ENCODE data around the gene MANBA.
"Not testable (repeated sequence)": the region's sequence is repeated elsewhere in the genome, so short reads cannot be mapped to it uniquely, and the experiment has no call there.

The MANBA gene

DNA sequence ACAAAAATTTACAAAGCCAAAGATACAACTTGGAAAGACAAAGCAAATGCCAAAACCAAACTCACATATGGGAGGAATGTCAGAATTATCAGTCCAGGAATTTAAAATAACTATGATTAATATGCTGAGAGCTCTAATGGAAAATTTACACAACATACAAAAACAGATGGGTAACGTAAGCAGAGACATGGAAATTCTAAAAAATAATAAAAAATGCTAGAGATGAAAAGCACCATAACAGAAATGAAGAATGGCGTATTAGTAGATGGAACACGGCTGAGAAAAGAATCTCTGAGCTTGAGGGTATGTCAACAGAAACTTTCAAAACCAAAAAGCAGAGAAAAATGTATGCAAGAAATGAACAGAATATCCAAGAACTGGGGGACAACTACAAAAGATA lies 4.1 kb upstream of the MANBA start:
- no peak for DNase-seq

DNA sequence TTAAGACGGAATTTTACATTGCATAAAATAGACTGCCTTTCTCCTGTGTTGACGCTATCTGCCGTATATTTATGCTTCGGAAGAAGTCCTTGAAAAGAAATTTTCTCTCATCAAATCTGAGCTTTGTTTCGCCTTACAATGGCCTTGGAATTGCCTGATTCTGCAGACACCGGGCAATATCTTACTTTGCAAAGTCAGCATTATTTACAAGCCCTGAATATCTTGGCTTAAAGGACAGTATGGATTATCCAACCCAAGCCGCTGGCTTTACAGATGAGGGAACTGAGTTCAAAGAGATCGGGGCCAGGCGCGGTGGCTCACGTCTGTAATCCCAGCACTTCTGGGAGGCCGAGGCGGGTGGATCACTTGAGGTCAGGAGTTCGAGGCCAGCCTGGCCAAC lies 1.1 kb upstream of the MANBA start:
- no peak for DNase-seq

DNA sequence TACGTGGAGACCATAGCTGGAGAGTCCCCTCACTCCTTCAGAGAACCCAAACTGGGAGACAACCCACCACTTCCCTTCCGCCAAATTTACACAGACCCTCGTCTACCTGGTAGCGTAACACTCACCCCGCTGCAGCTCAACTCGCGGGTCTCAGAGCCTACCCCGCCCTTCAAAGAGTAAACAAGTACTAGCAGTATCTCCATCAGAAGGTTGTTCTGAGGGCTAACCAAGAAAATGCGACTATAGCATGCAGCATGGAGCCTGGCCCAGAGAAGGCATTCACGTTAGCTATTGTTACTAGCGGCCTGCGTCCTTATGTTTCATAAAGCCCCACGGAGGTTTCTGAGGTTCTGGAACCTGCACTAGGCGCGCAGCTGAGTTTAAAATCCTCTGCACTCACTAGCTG lies 531 bp upstream of the MANBA start:
- DNase-seq, result peak in 16 of 51 donors; percentile 8 to 74 (median 41)

DNA sequence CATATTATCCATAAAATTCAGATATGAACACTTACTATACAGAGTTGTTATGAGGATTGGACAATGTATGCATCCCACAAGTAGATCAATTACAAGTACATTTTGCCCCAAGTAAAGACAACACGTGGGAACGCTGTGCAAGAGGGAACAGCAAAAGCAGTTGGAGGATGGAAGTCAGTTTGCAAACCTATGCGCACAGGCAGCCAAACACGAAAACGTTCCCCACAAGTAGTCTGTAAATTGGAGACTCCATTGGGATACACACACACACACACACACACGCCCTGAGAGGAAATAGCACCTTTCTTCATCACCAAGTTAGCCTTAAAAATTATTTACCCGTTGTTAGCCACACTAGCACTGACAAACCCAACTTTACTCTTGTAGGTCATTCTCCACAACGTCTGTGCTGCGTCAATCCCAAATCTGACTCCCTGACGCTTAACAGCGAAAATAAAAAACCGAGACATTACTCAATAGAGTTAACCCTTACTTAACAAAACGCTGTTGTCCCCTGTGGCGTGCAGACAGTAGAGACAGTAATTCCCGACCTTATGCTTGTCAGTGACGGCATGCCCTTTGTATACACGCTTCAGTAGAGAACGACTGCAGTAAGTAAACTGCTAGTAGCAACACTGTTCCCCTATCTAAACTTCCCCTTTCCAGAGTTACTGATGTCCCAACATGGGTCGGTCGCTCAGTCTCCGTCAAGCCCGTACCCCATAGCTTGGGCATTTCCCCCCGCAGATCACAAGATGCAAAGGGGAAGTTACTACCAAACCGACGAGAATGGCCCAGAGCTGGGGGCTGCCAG lies 730 bp downstream of the MANBA start:
- DNase-seq, result peak in 19 of 51 donors; percentile 22 to 88 (median 62)

DNA sequence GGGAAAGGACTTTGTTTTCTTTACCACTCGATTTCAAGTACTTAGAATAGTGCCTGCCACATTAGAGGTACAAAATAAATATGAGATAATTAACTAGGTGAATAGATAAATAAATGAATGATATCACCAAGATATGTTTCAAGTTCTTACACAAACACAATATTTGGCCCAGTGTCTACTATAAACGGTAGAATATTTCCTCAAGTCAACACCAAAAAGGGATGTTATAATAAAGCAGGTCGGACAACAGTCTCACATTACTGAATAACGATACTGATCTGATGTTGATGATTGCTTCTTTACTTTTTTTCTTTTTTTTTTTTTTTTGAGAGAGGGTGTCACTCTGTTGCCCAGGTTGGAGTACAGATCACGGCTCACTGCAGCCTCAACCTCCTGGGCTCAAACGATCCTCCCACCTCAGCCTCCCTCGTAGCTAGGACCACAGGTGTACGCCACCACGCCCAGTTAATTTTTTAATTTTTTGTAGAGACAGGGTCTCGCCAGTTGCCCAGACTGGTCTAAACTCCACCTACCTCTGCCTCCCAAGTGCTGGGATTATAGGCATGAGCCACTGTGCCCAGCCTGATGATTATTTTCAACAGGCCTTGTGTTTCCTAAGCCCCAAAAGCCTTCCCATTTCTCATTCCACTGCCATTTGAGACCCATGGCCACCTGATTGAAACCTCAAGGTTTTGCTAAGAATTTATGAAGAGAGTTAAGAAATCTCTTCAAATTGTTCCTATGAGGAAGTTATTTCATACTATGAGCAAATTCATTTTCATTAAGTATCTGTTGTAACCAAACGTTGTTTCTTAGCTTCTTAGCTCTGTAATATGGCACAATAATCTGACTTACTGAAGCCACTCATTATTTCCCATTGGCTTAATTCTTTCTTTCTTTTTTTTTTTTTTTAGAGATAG lies 2.3 kb downstream of the MANBA start:
- no peak for DNase-seq

DNA sequence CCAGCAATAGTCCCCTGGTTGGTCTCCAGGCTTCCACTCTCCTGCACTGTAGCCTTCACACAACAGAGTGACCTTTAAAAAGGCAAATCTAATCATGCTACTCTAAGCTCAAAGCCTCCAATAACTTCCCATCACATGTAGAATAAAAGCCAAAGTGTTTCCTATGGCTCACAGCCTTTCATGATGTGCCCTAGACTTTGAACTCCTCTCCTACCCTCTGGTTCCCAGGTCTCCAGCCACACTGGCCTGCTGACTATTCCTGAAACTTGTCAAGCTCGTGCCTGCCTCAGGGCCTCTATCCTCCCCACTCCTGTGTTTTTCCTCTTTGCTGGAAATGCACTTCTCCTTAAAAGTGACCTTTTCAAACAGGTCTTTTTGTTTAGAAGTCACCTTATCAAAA lies 3.1 kb downstream of the MANBA start:
- no peak for DNase-seq

DNA sequence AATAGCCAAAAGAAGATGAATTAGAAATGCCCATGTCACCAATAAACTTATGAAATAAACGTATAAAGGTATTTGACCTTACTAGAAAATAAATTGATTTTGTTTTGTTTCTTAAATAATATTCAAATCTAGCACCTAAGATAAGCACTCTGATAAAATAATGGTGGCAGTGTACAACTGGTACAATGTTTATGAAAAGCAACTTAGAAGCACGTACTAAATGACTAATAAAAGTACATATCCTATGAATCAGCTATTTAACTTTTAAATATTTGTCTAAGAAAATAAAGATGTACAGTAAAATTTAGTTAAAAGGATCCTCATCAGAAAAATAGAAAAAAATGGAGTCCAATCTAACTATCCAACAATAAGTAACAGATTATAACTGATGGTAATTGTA lies 6.7 kb downstream of the MANBA start:
- no peak for DNase-seq

DNA sequence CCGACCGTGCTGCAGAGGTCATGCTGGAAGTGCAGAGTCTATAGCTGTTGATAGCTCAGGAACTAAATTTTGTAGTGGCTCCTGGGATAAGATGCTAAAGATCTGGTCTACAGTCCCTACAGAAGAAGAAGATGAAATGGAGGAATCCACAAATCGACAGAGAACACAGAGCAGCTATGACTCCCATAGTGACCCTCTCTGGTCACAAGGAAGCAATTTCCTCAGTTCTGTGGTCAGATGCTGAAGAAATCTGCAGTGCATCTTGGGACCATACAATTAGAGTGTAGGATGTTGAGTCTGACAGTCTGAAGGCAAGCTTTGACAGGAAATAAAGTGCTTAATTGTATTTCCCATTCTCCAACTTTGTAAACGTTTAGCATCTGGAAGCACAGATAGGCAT lies 8.8 kb downstream of the MANBA start:
- no peak for DNase-seq

DNA sequence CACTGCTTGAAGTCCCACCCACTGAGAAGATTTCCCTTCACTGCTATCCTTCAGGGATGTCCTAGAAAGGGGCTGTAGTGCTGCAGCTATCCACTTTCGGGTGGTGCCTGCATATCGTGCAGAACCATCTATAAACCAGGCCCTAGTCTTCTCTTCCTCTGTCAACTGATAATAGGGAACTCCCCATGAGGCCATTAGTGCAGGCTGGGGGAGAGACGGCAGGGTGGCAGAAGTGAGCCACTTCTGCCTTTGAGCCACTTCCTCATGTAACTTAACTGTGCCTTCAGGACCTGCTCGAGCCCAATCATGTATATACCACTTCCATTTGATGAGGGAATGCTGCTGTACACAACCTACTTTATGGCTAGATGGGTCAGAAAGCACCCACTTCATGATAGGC lies 17.4 kb downstream of the MANBA start:
- peak in 3 of 51 donors; percentile 1 to 7 (median 6) for DNase-seq

DNA sequence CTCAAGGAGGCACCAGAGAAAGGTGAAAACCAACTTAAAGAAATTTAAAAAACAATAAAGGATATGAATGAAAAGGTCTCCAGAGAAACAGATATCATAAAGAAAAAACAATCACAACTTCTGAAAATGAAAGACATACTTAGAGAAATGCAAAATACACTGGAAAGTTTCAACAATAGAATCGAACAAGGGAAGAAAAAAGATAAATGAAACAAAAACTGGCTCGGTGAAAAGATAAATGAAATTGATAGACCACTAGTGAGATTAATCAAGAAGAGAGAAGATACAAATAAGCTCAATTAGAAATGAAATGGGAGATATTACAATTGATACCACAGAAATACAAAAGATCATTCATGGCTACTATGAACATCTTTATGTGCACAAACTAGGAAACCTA lies 22.0 kb downstream of the MANBA start:
- not testable (repeated sequence) for DNase-seq

DNA sequence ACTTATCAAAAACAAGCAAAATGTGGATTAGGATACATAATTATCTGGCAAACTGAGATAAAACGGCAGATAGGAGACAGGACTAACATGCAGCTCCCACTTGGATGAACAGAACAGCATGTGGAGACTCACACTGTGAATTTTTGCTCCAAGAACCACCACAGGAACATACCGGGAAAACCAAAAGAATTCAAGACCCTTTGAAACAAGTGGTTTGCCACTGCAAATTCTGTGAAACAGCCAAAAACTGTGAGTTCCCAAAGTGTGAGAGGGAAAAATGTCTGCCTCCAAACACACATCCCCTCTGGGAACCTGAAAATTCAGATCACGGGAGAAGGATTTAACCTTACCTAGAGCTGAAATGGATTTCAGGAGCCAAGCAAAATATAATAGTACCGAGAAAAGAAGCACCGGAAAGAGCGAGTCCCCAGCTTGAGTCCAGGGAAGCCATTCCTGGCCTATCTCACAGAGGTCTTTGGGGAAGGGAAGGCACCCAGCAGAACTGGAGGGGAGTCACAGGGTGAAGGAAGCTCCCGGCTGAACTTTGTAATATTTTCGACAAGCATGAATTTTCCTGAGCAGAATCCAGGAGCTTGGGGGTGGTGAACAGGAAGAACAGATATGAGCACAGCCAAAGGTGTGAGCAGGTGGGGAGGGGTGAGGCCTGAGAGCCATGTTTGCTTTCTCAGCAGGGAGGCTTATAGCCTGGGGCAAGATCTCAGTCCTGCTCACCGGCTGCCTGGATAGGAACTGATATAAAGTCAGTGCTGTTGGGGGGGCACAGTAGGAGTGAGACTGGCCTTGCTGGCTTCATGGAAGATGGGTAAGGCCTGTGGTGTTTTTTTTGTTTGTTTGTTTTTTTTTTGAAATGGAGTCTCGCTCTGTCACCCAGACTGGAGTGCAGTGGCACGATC lies 23.9 kb downstream of the MANBA start:
- no peak for DNase-seq

DNA sequence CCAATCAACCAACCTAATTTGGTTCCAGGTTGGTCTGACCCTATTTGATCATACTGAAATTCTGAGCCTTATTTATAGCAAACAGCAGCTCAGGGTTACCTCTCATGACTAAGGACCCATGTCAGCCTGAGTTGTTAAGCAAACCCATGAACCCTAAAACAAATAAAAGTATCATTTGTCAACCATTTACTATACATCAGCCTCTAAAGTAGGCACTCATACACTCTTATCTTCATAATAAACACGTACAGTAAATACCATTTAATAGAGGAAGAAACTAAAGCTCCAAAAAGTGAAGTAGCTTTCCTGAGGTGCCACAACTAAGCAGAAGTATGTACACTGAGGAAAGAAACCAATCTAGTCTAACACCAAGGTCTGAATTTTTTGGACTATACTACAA lies 25.2 kb downstream of the MANBA start:
- no peak for DNase-seq

DNA sequence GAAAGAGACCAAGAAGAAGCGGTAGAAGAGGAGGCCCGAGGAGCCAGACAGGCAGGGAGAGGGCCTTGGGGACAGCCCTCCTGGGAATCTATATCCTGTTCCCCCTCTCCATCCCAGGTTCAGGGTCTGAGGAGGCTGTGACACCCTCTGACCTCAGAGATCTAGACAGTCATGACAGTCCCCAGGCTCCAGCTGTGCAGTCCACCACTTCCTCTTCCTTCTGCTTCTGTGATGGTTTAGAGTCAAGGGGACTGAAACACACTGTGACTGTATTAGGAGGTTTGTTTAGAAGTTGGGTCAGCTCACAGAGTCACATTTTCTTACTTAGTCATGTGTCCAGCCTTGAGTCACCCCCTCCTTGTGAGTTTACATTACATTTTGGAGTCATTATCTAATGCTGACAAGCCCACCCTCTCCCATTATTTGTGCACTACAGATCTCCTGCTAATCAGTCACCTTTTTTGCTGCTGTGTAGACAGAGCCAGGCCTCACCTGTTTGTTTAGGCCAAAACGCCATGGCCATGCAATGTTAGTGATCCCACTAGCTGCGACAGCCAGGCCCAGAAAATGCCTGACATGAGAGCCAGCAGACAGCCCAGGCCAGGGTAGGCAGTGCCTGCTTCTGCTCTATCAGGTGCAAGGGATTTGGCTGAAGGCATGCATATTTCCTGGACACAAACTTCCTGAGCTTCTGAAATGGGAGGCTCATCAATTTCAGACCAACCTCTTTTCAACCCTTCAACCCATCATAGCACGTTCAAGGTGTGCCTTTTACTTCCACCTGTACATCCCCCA lies 26.0 kb downstream of the MANBA start:
- no peak for DNase-seq

DNA sequence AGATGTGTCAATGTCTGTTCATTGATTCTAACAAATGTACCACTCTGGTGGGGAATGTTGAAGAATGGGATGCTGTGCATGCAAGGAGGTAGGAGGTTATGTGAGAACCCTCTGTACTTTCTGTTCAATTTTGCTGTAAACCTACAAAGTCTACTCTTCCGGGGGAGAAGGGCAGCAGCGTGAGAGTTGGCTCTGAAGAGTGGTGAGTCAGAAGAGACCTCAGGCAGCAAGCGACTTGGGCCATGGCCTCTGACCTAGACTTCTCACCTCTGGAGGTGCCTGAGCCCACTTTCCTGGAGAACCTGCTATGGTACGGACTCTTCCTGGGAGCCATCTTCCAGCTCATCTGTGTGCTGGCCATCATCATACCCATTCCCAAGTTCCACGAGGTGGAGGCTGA lies 26.7 kb downstream of the MANBA start:
- DNase-seq, result no peak

DNA sequence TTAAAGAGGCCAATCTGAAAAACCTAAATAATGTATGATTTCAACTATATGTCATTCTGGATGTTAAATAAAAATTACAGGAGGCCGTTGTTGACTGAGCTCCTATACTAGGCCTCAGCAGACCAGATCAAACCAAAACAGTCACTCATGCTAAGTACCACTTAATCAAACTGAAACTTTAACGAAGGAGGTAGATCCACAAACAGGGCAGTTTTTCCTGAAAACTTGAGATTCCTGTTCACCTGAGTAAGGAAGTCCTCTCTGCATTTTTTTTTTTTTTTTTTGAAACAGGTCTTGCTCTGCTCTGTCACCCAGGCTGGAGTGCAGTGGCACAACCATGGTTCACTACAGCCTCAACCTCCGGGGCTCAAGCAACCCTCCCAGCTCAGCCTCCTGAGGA lies 27.7 kb downstream of the MANBA start:
- DNase-seq, result no peak

DNA sequence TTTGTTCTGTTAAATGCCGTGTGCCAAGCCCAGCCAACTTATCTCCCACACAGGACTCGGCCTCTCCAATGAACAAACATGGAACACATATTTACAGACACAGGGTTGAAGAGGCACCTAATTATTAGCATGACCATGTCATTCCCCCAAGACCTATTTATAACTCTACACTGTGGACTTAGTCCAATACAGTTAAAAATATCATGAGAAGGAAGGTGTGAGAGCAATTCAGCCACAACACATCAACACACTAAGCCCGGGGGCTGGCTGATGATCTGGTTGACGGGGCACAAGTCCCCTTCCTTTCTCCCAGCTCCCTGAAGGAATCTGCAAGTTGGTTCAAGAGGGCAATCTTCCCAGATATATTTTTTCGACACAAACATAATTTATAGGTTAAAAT lies 28.1 kb downstream of the MANBA start:
- DNase-seq, result no peak

DNA sequence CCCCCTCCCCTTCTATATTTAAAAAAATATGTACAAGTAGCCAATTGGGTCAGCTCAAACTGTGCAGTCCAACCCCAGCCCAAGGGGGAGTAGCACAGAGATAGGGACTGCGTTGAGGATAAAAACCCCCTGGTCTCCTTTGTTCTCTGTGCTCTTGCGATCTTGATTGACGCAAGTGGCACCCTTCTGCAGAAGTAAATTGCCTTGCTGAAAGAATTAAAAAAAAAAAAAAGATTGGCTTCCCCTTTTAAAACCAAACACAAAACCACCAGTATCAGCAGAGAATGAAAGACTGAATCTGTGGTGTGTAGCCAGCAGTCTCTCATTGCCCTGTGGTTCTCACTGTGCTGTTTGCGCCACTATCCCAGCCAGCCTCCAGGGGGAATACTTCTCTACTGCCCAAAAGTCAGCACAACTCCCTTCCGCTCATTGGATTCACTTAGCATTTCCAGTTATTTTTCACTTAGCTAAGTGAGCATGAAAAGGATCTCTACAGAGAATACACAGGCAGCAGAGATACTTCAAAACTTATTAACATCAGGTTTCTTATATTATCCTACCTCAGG lies 29.7 kb downstream of the MANBA start:
- DNase-seq, result no peak

DNA sequence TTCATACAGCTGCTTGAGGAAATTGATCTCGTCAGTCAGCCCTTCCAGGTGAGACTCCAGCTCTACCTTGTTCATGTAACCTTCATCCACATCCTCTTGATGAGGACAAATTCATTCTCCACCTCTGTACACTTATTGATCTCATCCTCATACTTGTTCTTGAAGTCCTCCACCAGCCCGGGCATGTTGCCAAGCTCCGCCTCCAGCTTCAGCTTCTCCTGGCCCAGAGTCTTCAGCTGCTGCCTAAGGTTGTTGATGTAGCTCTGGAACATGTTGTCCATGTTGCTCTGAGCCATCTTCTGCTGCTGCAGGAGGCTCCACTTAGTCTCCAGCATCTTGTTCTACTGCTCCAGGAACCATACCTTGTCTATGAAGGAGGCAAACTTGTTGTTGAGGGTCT lies 31.3 kb downstream of the MANBA start:
- DNase-seq, result not testable (repeated sequence)

DNA sequence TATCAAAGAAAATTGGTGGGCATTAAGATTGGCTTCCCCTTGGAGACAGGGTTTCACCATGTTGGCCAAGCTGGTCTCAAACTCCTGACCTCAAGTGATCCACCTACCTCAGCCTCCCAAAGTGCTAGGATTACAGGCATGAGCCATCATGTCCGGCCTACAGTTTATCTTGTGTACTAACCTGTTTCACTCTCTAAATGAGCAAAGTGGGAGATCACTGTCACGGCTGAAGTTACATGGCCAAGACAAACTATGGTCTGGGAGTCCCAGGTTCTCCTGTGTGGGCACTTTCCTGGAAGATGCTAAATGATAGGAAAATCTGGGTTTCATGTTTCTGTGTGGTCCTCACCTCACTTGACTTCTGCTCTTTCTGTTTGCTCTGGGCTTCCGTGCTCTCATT lies 33.8 kb downstream of the MANBA start:
- not testable (repeated sequence) for DNase-seq

DNA sequence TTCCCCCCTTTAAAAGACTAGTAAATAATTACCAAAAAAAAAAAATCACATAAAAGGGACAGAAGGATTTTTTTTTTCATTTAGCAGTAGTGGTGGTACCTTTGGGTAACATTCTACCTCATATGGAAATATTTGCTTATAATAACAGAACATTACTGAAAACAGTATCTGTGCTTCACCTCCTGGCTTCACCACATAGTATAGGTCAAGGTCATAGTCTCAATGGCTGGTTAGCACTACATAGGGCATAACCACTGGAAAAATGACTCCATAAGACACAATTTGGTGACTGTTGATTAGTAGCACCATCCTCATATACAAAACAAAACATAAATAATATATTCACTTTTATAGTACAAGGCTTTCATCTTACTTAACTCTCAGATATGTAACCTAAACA lies 34.7 kb downstream of the MANBA start:
- no peak for DNase-seq
